CD4-positive, CD25-positive, alpha-beta regulatory T cell (primary cell): Measurements from ENCODE around the gene SLC30A7. TPM values are rescaled to one million over a fixed set of nuclear protein-coding genes. Genes with fewer than 3 reads are reported as not detected.
"Not testable (repeated sequence)": the region's sequence is repeated elsewhere in the genome, so short reads cannot be mapped to it uniquely, and the experiment has no call there.

ENCODE experiments used
- ATAC-seq, 2 donors: fragments of 150-1000 bp; cut with Tn5 transposase; one replicate each; pipeline ENCODE4 v1.10.0; 2021; ENCODE audit warnings: low read depth in 2 of 2, moderate number of reproducible peaks in 2 of 2, moderate library complexity in 1 of 2
- DNase-seq, 3 donors: peaks; one replicate each; pipeline versions ENCODE4 v3.0.0 to v3.0.0-alpha.2; 2012 to 2022; ENCODE audit warnings: mixed read lengths in 1 of 3
- H3K27ac ChIP-seq: one replicate; pipeline ENCODE4 v1.7.0; 2013; ENCODE audit warnings: mild to moderate bottlenecking, low read length; ENCODE audit not compliant: insufficient read depth, poor library complexity, severe bottlenecking
- H3K27me3 ChIP-seq: one replicate; pipeline ENCODE4 v1.7.0; 2013; ENCODE audit warnings: low read length; ENCODE audit not compliant: control insufficient read depth, insufficient read depth
- H3K36me3 ChIP-seq: one replicate; pipeline ENCODE4 v1.7.0; 2013; ENCODE audit warnings: mild to moderate bottlenecking, low read length, moderate library complexity; ENCODE audit not compliant: control insufficient read depth, insufficient read depth
- H3K4me1 ChIP-seq: 2 replicates; pipeline ENCODE4 v1.7.0; 2013; ENCODE audit warnings: mild to moderate bottlenecking, low read length; ENCODE audit not compliant: insufficient read depth, control insufficient read depth, poor library complexity, severe bottlenecking
- H3K4me3 ChIP-seq: one replicate; pipeline ENCODE4 v1.7.0; 2013; ENCODE audit warnings: low read depth, mild to moderate bottlenecking, low read length, moderate library complexity
- H3K9me3 ChIP-seq, 2 experiments: 1 replicate in 1 of 2; 2 replicates in 1 of 2; pipeline ENCODE4 v1.7.0; 2013; ENCODE audit warnings: low read length in 2 of 2, mild to moderate bottlenecking in 1 of 2, moderate library complexity in 1 of 2; ENCODE audit not compliant: control insufficient read depth in 2 of 2
- H3K27ac Mint-ChIP-seq, 3 donors: one replicate each; pipeline ENCODE4 v1.8.0; 2020 to 2022; ENCODE audit warnings: mild to moderate bottlenecking in 3 of 3, mixed read lengths in 3 of 3, moderate library complexity in 2 of 3
- H3K27me3 Mint-ChIP-seq: one replicate; pipeline ENCODE4 v1.8.0; 2022; ENCODE audit warnings: mild to moderate bottlenecking, mixed read lengths
- H3K36me3 Mint-ChIP-seq: one replicate; pipeline ENCODE4 v1.8.0; 2020; ENCODE audit warnings: mixed read lengths
- H3K4me1 Mint-ChIP-seq, 4 donors: one replicate each; pipeline ENCODE4 v1.8.0; 2020 to 2022; ENCODE audit warnings: mixed read lengths in 4 of 4, mild to moderate bottlenecking in 1 of 4
- H3K4me3 Mint-ChIP-seq, 4 donors: one replicate each; pipeline ENCODE4 v1.8.0; 2020 to 2022; ENCODE audit warnings: mild to moderate bottlenecking in 4 of 4, mixed read lengths in 4 of 4, moderate library complexity in 3 of 4
- H3K9me3 Mint-ChIP-seq, 7 donors: one replicate each; pipeline ENCODE4 v1.8.0; 2020 to 2022; ENCODE audit warnings: mixed read lengths in 7 of 7, mild to moderate bottlenecking in 3 of 7, moderate library complexity in 2 of 7
- polyA plus RNA-seq, 4 donors: library from polyadenylated mRNA; unstranded; fragments of 300-500 nt; fragmentation: Illumina TruSeq; gene quantifications; one replicate each; pipeline ENCODE4 v1.2.3, GENCODE V29; 2021
- total RNA-seq: library from RNA; stranded (reverse); gene quantifications from one replicate; pipeline ENCODE4 v1.2.3, GENCODE V29; 2022

The SLC30A7 gene
- total and polyA plus RNA-seq, 5 donors from 2014 or later: 12.8 to 29.1 (median 14.5) TPM

GRCh38 chr1:100949515-100950158 lies 53.7 kb downstream of the SLC30A7 start:
- peak overlapping the region; percentile 66 for H3K27ac ChIP-seq
- peaks cover 18% of the 10 kb centered on the region for H3K36me3 ChIP-seq
- H3K9me3 ChIP-seq: peaks cover 17 to 32% of the 10 kb centered on the region in 2 experiments
- Mint-ChIP-seq H3K27ac (peak overlapping the region; percentile 88 to 97 (median 95)), H3K4me3 (peak overlapping the region; percentile 64 to 85 (median 77)), H3K36me3 (peaks cover 70% of the 10 kb centered on the region), H3K4me1 (peaks cover 36 to 89% (median 57%) of the 10 kb centered on the region in 4 donors), H3K9me3 (peaks cover 4 to 67% (median 33%) of the 10 kb centered on the region in 7 donors)
- peak; percentile 49 to 96 (median 86) for DNase-seq
- peaks cover 27% of the 10 kb centered on the region for H3K4me1 ChIP-seq
- H3K27me3 Mint-ChIP-seq, H3K27me3 ChIP-seq: not testable (repeated sequence)
- H3K4me3 ChIP-seq: peak overlapping the region; percentile 37
- ATAC-seq: peak; percentile 97 to 99

GRCh38 chr1:100950337-100950736 lies 54.4 kb downstream of the SLC30A7 start:
- DNase-seq: no peak

GRCh38 chr1:100950781-100951180 lies 54.9 kb downstream of the SLC30A7 start:
- Histone ChIP-seq H3K36me3 (peaks cover 18% of the 10 kb centered on the region), H3K4me1 (peaks cover 27% of the 10 kb centered on the region), H3K27me3 (no peaks in the 10 kb centered on the region), H3K9me3 (peaks cover 16 to 32% of the 10 kb centered on the region in 2 experiments), H3K4me3 (no peak overlapping the region), H3K27ac (no peak overlapping the region)
- Mint-ChIP-seq H3K27ac (peak overlapping the region; percentile 84 to 95 (median 86)), H3K9me3 (peaks cover 4 to 58% (median 29%) of the 10 kb centered on the region in 7 donors), H3K4me3 (peak overlapping the region in 3 of 4 donors; percentile 26 to 85 (median 67)), H3K4me1 (peaks cover 36 to 85% (median 56%) of the 10 kb centered on the region in 4 donors), H3K27me3 (no peaks in the 10 kb centered on the region), H3K36me3 (peaks cover 59% of the 10 kb centered on the region)
- DNase-seq: no peak
- ATAC-seq: no peak

More at GRCh38 chr1:100950337-100950736, 54.4 kb downstream of the SLC30A7 start:
- peaks cover 16 to 32% of the 10 kb centered on the region in 2 experiments for H3K9me3 ChIP-seq
- Mint-ChIP-seq H3K4me1 (peaks cover 36 to 87% (median 57%) of the 10 kb centered on the region in 4 donors), H3K27ac (peak overlapping the region; percentile 5 to 95 (median 84)), H3K4me3 (peak overlapping the region in 1 of 4 donors; percentile 85), H3K9me3 (peaks cover 4 to 61% (median 33%) of the 10 kb centered on the region in 7 donors), H3K36me3 (peaks cover 63% of the 10 kb centered on the region), H3K27me3 (no peaks in the 10 kb centered on the region)
- H3K4me1 ChIP-seq: peaks cover 27% of the 10 kb centered on the region
- no peak for ATAC-seq
- H3K4me3 ChIP-seq: no peak overlapping the region
- peak overlapping the region; percentile 66 for H3K27ac ChIP-seq
- H3K36me3 ChIP-seq: peaks cover 18% of the 10 kb centered on the region
- no peaks in the 10 kb centered on the region for H3K27me3 ChIP-seq

- Mint-ChIP-seq H3K27ac (peak overlapping the region; percentile 16 to 95 (median 22)), H3K4me1 (peaks cover 35 to 77% (median 50%) of the 10 kb centered on the region in 4 donors), H3K9me3 (peaks cover 3 to 43% (median 22%) of the 10 kb centered on the region in 7 donors), H3K4me3 (peak overlapping the region in 1 of 4 donors; percentile 30), H3K36me3 (peaks cover 45% of the 10 kb centered on the region), H3K27me3 (no peaks in the 10 kb centered on the region)
- ATAC-seq: no peak
- H3K4me3 ChIP-seq: no peak overlapping the region
- peaks cover 21% of the 10 kb centered on the region for H3K36me3 ChIP-seq
- H3K27me3 ChIP-seq: no peaks in the 10 kb centered on the region
- H3K9me3 ChIP-seq: peaks cover 12 to 27% of the 10 kb centered on the region in 2 experiments
- H3K27ac ChIP-seq: no peak overlapping the region
- peaks cover 27% of the 10 kb centered on the region for H3K4me1 ChIP-seq
- DNase-seq: no peak
Observed at GRCh38 chr1:100952104-100952745, 56.3 kb downstream of the SLC30A7 start.

GRCh38 chr1:100952970-100953369 lies 57.1 kb downstream of the SLC30A7 start:
- H3K27me3 Mint-ChIP-seq, DNase-seq, H3K27ac ChIP-seq, H3K4me3 ChIP-seq, H3K27me3 ChIP-seq, ATAC-seq: not testable (repeated sequence)
- Histone ChIP-seq H3K36me3 (peaks cover 27% of the 10 kb centered on the region), H3K4me1 (peaks cover 27% of the 10 kb centered on the region), H3K9me3 (peaks cover 10 to 23% of the 10 kb centered on the region in 2 experiments)
- Mint-ChIP-seq H3K36me3 (peaks cover 41% of the 10 kb centered on the region), H3K4me3 (peak overlapping the region in 1 of 4 donors; percentile 37), H3K27ac (peak overlapping the region; percentile 16 to 95 (median 57)), H3K9me3 (peaks cover 2 to 36% (median 18%) of the 10 kb centered on the region in 7 donors), H3K4me1 (peaks cover 36 to 75% (median 52%) of the 10 kb centered on the region in 4 donors)

- H3K9me3 ChIP-seq: peaks cover 10 to 15% of the 10 kb centered on the region in 2 experiments
- ATAC-seq (no peak), DNase-seq (no peak)
- Mint-ChIP-seq H3K9me3 (peaks cover 2 to 24% (median 10%) of the 10 kb centered on the region in 7 donors), H3K27ac (peak overlapping the region in 1 of 3 donors; percentile 7), H3K36me3 (peaks cover 35% of the 10 kb centered on the region), H3K4me1 (peaks cover 30 to 71% (median 49%) of the 10 kb centered on the region in 4 donors), H3K27me3 (no peaks in the 10 kb centered on the region), H3K4me3 (no peak overlapping the region)
- H3K4me3 ChIP-seq: no peak overlapping the region
- peaks cover 19% of the 10 kb centered on the region for H3K4me1 ChIP-seq
- peaks cover 27% of the 10 kb centered on the region for H3K36me3 ChIP-seq
- no peaks in the 10 kb centered on the region for H3K27me3 ChIP-seq
- H3K27ac ChIP-seq: no peak overlapping the region
Observed at GRCh38 chr1:100953960-100954730, 58.3 kb downstream of the SLC30A7 start.

- H3K4me3 Mint-ChIP-seq: no peak overlapping the region
- H3K27ac Mint-ChIP-seq: no peak overlapping the region
- Histone ChIP-seq H3K4me3 (no peak overlapping the region), H3K36me3 (peaks cover 27% of the 10 kb centered on the region), H3K27ac (no peak overlapping the region), H3K27me3 (no peaks in the 10 kb centered on the region), H3K4me1 (peaks cover 8% of the 10 kb centered on the region), H3K9me3 (peaks cover 10 to 15% of the 10 kb centered on the region in 2 experiments)
- H3K27me3 Mint-ChIP-seq: no peaks in the 10 kb centered on the region
- H3K4me1 Mint-ChIP-seq: peaks cover 36 to 68% (median 42%) of the 10 kb centered on the region in 4 donors
- DNase-seq: no peak
- H3K36me3 Mint-ChIP-seq: peaks cover 35% of the 10 kb centered on the region
- H3K9me3 Mint-ChIP-seq: peaks cover 2 to 21% (median 7%) of the 10 kb centered on the region in 7 donors
- ATAC-seq: no peak
Observed at GRCh38 chr1:100955322-100955721, 59.4 kb downstream of the SLC30A7 start.
